Measurements from ENCODE around the gene PLRG1. TPM values are rescaled to one million over a fixed set of nuclear protein-coding genes. Genes with fewer than 3 reads are reported as not detected.

The PLRG1 gene
- total RNA-seq, 3 donors from 2014 or later: 58.1 to 69.4 (median 63.1) TPM

DNA sequence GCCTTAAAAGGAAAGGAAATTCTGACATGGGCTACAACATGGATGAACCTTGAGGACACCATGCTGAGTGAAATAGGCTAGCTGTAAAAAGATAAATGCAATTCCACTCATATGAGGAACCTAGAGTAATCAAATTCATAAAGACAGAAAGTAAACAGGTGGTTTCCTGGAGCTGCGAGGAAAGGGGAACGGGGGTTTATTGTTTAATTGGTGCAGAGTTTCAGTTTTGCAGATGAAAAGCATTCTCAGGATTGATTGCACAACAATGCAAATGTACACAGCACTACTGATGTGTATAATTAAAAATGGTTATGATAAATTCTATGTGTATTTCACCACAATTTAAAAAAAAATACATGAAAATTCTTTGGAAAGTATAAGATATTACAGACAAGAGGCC, 24.0 kb downstream of the PLRG1 start:
- DNase-seq (no peak), ATAC-seq (peak; percentile 76)
- Histone ChIP-seq H3K36me3 (ENCODE audit: low read depth) (no peaks in the 10 kb centered on the region), H3K4me1 (ENCODE audit: low read depth) (no peaks in the 10 kb centered on the region), H3K9me3 (no peaks in the 10 kb centered on the region), H3K4me3 (no peak overlapping the region)
- TF ChIP-seq, protein P1, sequence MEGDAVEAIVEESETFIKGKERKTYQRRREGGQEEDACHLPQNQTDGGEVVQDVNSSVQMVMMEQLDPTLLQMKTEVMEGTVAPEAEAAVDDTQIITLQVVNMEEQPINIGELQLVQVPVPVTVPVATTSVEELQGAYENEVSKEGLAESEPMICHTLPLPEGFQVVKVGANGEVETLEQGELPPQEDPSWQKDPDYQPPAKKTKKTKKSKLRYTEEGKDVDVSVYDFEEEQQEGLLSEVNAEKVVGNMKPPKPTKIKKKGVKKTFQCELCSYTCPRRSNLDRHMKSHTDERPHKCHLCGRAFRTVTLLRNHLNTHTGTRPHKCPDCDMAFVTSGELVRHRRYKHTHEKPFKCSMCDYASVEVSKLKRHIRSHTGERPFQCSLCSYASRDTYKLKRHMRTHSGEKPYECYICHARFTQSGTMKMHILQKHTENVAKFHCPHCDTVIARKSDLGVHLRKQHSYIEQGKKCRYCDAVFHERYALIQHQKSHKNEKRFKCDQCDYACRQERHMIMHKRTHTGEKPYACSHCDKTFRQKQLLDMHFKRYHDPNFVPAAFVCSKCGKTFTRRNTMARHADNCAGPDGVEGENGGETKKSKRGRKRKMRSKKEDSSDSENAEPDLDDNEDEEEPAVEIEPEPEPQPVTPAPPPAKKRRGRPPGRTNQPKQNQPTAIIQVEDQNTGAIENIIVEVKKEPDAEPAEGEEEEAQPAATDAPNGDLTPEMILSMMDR (IDR thresholded peaks at IDR 0.05): no peak
- intact Hi-C loops (cut with DNase I, micrococcal nuclease): no loop called here

DNA sequence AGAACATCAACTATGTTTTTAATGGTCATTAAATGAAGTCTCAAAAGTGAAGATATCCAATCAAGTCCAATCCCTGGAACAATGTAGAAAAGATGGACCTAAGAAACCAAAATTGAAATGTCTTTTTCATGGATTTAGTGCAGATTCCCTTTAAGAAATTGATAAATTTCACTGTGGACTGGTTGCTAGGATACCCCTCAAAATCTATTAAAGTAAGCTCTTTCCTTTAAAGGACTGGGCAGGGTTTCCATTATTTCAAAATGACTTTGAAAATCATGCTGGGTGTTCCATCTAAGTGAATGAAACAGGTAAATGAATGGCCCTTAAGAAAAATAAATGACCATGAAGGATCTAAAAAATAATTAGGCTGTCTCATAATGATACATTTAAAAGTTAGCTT, 28.6 kb downstream of the PLRG1 start:
- no peaks in the 10 kb centered on the region for H3K4me1 ChIP-seq (ENCODE audit: low read depth)
- intact Hi-C loops (cut with DNase I, micrococcal nuclease): no loop called here

DNA sequence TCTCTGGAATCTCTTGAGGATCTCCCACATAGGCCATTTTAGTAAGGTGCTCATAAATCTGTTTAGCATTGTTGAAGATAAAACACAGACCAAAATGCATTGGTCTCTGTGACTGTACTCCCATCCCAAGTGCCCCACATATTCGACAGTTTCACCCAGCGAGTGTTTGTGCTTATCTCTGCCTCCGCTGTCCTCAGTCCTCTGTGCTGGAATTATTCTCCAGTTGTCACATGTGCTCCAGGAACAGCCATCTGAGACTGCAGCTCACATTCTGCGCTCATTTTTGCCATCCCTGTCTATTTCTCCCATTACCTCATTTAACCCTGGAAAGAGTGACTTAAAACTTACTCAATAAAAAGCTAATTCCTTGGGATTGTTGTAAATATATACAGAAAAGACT, 31.0 kb downstream of the PLRG1 start:
- TF ChIP-seq, protein P1 (IDR thresholded peaks at IDR 0.05): no peak
- ATAC-seq (no peak), DNase-seq (no peak)
- Histone ChIP-seq H3K9me3 (no peaks in the 10 kb centered on the region), H3K36me3 (ENCODE audit: low read depth) (no peaks in the 10 kb centered on the region), H3K4me3 (no peak overlapping the region), H3K4me1 (ENCODE audit: low read depth) (no peaks in the 10 kb centered on the region)
- intact Hi-C loops (cut with DNase I, micrococcal nuclease): no loop called here

More for the DNA sequence above, 28.6 kb downstream of the PLRG1 start:
- DNase-seq: no peak
- H3K36me3 ChIP-seq (ENCODE audit: low read depth): no peaks in the 10 kb centered on the region
- TF ChIP-seq, protein P1 (IDR thresholded peaks at IDR 0.05): no peak
- no peaks in the 10 kb centered on the region for H3K9me3 ChIP-seq
- no peak for ATAC-seq
- no peak overlapping the region for H3K4me3 ChIP-seq

- Histone ChIP-seq H3K4me1 (ENCODE audit: low read depth) (no peaks in the 10 kb centered on the region), H3K36me3 (ENCODE audit: low read depth) (no peaks in the 10 kb centered on the region), H3K4me3 (no peak overlapping the region), H3K9me3 (no peaks in the 10 kb centered on the region)
- intact Hi-C loops (cut with DNase I, micrococcal nuclease): no loop called here
- DNase-seq: no peak
- ATAC-seq: no peak
- TF ChIP-seq, protein P1 (IDR thresholded peaks at IDR 0.05): no peak
Observed at GRCh38 chr4:154517591-154517990, 32.6 kb downstream of the PLRG1 start.

DNA sequence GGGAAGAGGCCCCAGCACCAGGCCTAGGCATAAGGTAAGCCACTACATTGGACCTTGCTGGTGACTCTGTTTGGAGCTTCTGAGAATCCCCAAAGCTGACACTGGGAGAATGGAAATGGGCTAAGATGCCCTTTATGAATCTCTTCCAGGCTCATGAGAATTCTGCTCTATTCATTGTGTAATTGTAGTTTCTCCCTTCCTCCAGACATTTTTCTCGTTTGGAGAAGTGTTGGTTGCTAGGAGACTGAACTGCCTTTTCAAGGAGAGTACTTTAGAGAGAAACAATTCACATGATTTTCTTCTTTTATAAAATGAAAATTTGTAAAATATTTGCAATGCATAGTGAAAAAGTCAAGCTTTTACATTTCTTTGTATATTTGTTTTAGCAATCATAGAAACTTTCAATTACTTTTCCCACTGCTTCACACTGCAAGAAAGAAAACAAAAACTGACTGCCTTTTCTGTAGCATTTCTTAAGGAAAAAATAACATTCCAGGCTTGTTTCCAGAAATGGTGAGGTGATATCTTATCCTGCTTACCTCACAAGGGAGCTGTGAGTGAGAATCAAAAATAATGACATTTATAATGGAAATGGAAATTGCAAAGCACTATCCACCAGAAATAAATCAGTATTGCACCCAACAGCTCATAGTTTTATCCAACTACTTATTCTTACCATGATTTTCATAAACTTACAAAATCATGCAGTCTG, 33.7 kb downstream of the PLRG1 start:
- intact Hi-C loops (cut with DNase I, micrococcal nuclease): no loop called here
- Histone ChIP-seq H3K4me3 (no peak overlapping the region), H3K9me3 (no peaks in the 10 kb centered on the region), H3K36me3 (ENCODE audit: low read depth) (no peaks in the 10 kb centered on the region), H3K4me1 (ENCODE audit: low read depth) (no peaks in the 10 kb centered on the region)
- TF ChIP-seq, protein P1 (IDR thresholded peaks at IDR 0.05): no peak
- no peak for ATAC-seq
- DNase-seq: no peak

All from mucosa of descending colon (tissue), 3 donors.